ENCODE data around the gene FAM3B.

DNA sequence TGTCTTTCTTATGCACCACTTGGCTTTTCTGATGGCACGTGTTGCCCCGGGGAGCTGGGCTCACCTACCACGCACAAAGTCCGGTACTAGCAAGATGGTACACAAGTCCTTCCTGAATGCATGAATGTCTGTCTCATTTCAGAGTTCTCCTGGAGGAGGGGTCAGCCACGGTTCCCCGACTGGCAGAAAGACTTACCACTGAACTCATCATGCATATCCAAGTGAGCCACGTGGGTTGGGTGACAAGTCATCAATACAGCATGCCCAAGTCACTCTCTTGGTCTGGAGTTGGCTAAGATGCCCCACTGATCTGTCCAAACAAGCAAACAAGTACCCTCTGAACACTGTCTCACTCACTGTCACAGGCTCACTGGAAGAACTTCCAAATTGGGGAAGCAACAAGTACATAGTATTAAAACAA lies 80.9 kb downstream of the FAM3B start:
- TF ChIP-seq, protein P1, sequence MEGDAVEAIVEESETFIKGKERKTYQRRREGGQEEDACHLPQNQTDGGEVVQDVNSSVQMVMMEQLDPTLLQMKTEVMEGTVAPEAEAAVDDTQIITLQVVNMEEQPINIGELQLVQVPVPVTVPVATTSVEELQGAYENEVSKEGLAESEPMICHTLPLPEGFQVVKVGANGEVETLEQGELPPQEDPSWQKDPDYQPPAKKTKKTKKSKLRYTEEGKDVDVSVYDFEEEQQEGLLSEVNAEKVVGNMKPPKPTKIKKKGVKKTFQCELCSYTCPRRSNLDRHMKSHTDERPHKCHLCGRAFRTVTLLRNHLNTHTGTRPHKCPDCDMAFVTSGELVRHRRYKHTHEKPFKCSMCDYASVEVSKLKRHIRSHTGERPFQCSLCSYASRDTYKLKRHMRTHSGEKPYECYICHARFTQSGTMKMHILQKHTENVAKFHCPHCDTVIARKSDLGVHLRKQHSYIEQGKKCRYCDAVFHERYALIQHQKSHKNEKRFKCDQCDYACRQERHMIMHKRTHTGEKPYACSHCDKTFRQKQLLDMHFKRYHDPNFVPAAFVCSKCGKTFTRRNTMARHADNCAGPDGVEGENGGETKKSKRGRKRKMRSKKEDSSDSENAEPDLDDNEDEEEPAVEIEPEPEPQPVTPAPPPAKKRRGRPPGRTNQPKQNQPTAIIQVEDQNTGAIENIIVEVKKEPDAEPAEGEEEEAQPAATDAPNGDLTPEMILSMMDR (IDR thresholded peaks at IDR 0.05), result no peak
- TF ChIP-seq SIN3A (IDR thresholded peaks at IDR 0.05; ENCODE audit: borderline replicate concordance, insufficient read depth, low read depth, low read length) (no peak), POLR2AphosphoS5 (IDR thresholded peaks at IDR 0.05; ENCODE audit: low read depth, low read length) (no peak)
- TF ChIP-seq, protein P2, sequence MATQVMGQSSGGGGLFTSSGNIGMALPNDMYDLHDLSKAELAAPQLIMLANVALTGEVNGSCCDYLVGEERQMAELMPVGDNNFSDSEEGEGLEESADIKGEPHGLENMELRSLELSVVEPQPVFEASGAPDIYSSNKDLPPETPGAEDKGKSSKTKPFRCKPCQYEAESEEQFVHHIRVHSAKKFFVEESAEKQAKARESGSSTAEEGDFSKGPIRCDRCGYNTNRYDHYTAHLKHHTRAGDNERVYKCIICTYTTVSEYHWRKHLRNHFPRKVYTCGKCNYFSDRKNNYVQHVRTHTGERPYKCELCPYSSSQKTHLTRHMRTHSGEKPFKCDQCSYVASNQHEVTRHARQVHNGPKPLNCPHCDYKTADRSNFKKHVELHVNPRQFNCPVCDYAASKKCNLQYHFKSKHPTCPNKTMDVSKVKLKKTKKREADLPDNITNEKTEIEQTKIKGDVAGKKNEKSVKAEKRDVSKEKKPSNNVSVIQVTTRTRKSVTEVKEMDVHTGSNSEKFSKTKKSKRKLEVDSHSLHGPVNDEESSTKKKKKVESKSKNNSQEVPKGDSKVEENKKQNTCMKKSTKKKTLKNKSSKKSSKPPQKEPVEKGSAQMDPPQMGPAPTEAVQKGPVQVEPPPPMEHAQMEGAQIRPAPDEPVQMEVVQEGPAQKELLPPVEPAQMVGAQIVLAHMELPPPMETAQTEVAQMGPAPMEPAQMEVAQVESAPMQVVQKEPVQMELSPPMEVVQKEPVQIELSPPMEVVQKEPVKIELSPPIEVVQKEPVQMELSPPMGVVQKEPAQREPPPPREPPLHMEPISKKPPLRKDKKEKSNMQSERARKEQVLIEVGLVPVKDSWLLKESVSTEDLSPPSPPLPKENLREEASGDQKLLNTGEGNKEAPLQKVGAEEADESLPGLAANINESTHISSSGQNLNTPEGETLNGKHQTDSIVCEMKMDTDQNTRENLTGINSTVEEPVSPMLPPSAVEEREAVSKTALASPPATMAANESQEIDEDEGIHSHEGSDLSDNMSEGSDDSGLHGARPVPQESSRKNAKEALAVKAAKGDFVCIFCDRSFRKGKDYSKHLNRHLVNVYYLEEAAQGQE (IDR thresholded peaks at IDR 0.05; ENCODE audit: insufficient read depth in 1 of 2, low read depth in 2 of 2, low read length in 1 of 2), result no peak
